ENCODE data around the gene PRICKLE4. TPM values are rescaled to one million over a fixed set of nuclear protein-coding genes. Genes with fewer than 3 reads are reported as not detected.
"Not testable (repeated sequence)": the region's sequence is repeated elsewhere in the genome, so short reads cannot be mapped to it uniquely, and the experiment has no call there.

Gene PRICKLE4
- total RNA-seq, 2 donors from 2014 or later, result 11.4 to 11.6 TPM

DNA sequence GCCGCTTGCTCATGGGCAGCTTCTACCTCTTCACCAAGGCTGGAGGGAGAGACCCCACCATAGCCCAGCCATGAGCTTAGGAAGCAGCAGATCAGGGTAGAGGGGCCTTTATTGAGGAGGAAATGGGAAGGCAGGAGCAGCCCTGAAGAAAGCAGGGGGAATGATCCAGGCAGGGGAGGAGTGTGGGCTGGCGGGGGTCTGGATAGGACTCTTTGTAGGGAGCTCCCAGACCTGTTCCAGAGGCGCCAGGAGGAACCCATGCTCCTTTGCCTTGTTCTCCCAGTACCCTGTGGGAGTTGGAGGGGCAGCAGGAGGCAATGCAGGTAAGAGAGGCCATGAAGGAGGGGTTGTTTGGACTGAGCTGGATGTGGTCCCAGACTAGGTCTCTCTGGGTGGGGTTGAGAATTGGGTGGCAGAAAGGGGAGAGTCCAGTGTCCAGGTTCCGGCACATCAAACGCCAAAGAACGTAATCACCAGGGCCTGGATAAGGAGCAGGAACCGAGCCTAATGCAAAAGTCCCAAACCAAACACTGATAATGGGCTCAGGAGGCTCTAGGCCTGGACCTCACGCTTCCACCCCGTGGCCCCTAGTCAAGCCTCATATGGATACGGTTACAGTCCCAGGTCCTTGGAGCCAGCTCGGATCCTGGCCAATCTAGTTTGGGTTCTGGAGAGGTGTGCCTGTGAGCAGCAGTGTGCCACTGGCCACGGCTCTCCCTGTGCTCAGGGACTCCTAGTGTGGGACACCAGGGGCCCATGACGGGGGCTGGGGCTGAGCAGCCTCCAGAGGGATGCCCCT lies 21.3 kb upstream of the PRICKLE4 start:
- intact Hi-C loops (cut with DNase I), result no loop called here
- 93% methylated on average over 13 of the region's 13 CpGs for WGBS
- TF ChIP-seq POLR2AphosphoS5 (IDR thresholded peaks at IDR 0.05), result no peak
- TF ChIP-seq CTCF (IDR thresholded peaks at IDR 0.05), result no peak
- TF ChIP-seq POLR2A (IDR thresholded peaks at IDR 0.05), result no peak
- H3K9me3 ChIP-seq, result no peaks in the 10 kb centered on the region
- H3K27ac ChIP-seq, result no peak overlapping the region
- H3K27me3 ChIP-seq (replicated peaks; ENCODE audit: insufficient read depth), result no peaks in the 10 kb centered on the region
- no peak overlapping the region for H3K4me3 ChIP-seq
- no peak for DNase-seq (ENCODE audit: low spot score)
- H3K36me3 ChIP-seq, result no peaks in the 10 kb centered on the region
- H3K4me1 ChIP-seq (replicated peaks), result no peaks in the 10 kb centered on the region

GRCh38 chr6:41759905-41760579 lies 20.5 kb upstream of the PRICKLE4 start:
- no peaks in the 10 kb centered on the region for H3K4me1 ChIP-seq (replicated peaks)
- TF ChIP-seq POLR2AphosphoS5 (IDR thresholded peaks at IDR 0.05) (no peak), CTCF (IDR thresholded peaks at IDR 0.05) (no peak), POLR2A (IDR thresholded peaks at IDR 0.05) (no peak)
- H3K27ac ChIP-seq, result no peak overlapping the region
- 92% methylated on average over 2 of the region's 2 CpGs for WGBS
- H3K36me3 ChIP-seq, result no peaks in the 10 kb centered on the region
- no peak for DNase-seq (ENCODE audit: low spot score)
- no peak overlapping the region for H3K4me3 ChIP-seq
- intact Hi-C loops (cut with DNase I), result no loop called here
- H3K27me3 ChIP-seq (replicated peaks; ENCODE audit: insufficient read depth), result no peaks in the 10 kb centered on the region
- H3K9me3 ChIP-seq, result no peaks in the 10 kb centered on the region

DNA sequence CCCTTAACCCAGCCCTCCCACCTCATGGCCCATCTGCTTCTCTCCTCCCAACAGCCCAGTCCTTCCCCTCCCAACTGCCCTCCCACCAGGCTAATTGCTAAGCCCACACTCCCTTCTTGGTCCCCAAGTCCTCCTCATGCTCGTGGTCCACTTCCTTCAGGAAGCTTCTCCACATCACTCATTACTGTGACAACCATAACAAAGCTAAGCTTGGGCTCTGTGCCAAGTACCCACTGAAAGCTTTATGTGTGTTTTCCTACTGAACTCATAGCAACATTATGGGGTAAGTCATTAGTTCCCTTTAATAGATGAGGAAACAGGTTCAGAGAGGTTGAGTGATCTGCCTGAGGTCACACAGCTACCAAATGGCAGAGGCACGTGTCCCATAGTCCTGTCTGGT lies 17.1 kb upstream of the PRICKLE4 start:
- H3K4me1 ChIP-seq (replicated peaks), result peaks cover 16% of the 10 kb centered on the region
- 43% methylated on average over 2 of the region's 2 CpGs for WGBS
- no peaks in the 10 kb centered on the region for H3K36me3 ChIP-seq
- TF ChIP-seq POLR2A (IDR thresholded peaks at IDR 0.05), result no peak
- no peak for TF ChIP-seq POLR2AphosphoS5 (IDR thresholded peaks at IDR 0.05)
- no peak for TF ChIP-seq CTCF (IDR thresholded peaks at IDR 0.05)
- no peak overlapping the region for H3K27ac ChIP-seq
- DNase-seq (ENCODE audit: low spot score), result no peak
- H3K27me3 ChIP-seq (replicated peaks; ENCODE audit: insufficient read depth), result no peaks in the 10 kb centered on the region
- intact Hi-C loops (cut with DNase I), result no loop called here
- H3K9me3 ChIP-seq, result no peaks in the 10 kb centered on the region
- no peak overlapping the region for H3K4me3 ChIP-seq

GRCh38 chr6:41766043-41766664 lies 14.4 kb upstream of the PRICKLE4 start:
- peaks cover 21% of the 10 kb centered on the region for H3K4me1 ChIP-seq (replicated peaks)
- H3K9me3 ChIP-seq; DNase-seq (ENCODE audit: low spot score); H3K4me3 ChIP-seq; H3K36me3 ChIP-seq; H3K27me3 ChIP-seq (replicated peaks; ENCODE audit: insufficient read depth); intact Hi-C loops (cut with DNase I): not testable (repeated sequence)
- 97% methylated on average over 4 of the region's 4 CpGs for WGBS
- peak overlapping the region in 1 of 2 donors; percentile 76 for H3K27ac ChIP-seq

DNA sequence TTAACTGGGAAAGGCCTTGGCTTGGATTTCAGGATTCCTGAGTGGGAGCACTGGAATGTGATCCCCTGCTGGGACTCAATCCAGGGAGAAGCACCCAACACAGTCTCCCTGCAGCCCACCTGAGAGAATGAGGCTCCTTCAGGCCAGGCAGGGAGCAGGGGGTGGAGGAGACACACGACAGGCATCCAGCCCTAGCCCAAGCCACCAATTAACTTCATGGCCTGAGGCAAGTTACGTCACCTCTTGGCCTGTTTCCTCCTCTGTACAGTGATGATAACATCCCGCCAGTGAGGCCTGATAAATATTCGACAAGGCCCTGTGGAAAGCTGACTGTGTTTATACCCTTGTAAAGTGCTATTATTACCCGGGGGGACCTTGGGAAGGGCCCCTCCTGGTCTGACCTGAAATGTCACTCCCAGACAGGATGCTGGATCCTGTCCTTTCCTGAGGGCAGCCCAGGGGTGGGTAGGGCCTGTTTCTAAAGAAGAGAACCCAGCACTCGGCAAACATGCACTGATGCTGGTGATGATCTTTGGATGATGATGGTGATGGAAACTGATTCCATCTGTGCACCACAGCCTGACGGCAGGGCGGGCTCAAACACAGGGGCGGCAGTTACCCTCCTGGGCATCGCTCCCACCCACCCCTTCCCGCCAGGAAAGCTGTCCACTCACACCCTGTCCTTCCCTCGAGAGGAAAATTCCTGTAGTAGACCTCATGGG lies 13.3 kb upstream of the PRICKLE4 start:
- Histone ChIP-seq H3K27ac (peak overlapping the region; percentile 66 to 76), H3K27me3 (replicated peaks; ENCODE audit: insufficient read depth) (no peaks in the 10 kb centered on the region)

More for the DNA sequence above, 13.3 kb upstream of the PRICKLE4 start:
- no peaks in the 10 kb centered on the region for H3K9me3 ChIP-seq
- H3K36me3 ChIP-seq, result peaks cover 0 to 13% of the 10 kb centered on the region in 2 donors
- DNase-seq (ENCODE audit: low spot score), result peak; percentile 87
- 24% methylated on average over 12 of the region's 12 CpGs for WGBS
- intact Hi-C loops (cut with DNase I), result no loop called here
- H3K4me1 ChIP-seq (replicated peaks), result peaks cover 21% of the 10 kb centered on the region
- H3K4me3 ChIP-seq, result no peak overlapping the region
- TF ChIP-seq CTCF (IDR thresholded peaks at IDR 0.05) (peak in 1 of 4 experiments; percentile 3), POLR2AphosphoS5 (IDR thresholded peaks at IDR 0.05) (peak; percentile 76), POLR2A (IDR thresholded peaks at IDR 0.05) (no peak)

All from prostate gland (tissue), 2 donors.